DND-41 (cell line): ENCODE data around the gene KCTD18.

Experiments
- ATAC-seq: fragments of 200-7000 bp; cut with Tn5 transposase; 3 replicates; pipeline ENCODE4 v1.9.1; 2021; ENCODE audit warnings: low read depth; ENCODE audit not compliant: insufficient read depth
- DNase-seq: peaks from one replicate; pipeline ENCODE4 v3.0.0-alpha.2; 2020
- H2AFZ ChIP-seq: 2 replicates; pipeline ENCODE4 v1.6.0; 2012; ENCODE audit warnings: low read depth, low read length
- H3K27ac ChIP-seq: 2 replicates; pipeline ENCODE4 v1.5.1; 2012; ENCODE audit warnings: low read length, inconsistent platforms
- H3K27me3 ChIP-seq: fragments of 200-600 bp; sonication (generic); 2 replicates; pipeline ENCODE4 v1.6.0; 2012; ENCODE audit warnings: low read length, mild to moderate bottlenecking, inconsistent platforms; ENCODE audit not compliant: insufficient read depth, poor library complexity
- H3K36me3 ChIP-seq: 2 replicates; pipeline ENCODE4 v1.5.1; 2012; ENCODE audit warnings: low read length, inconsistent platforms; ENCODE audit not compliant: insufficient read depth
- H3K4me1 ChIP-seq: 2 replicates; pipeline ENCODE4 v1.5.1; 2012; ENCODE audit warnings: mild to moderate bottlenecking, low read length; ENCODE audit not compliant: insufficient read depth
- H3K4me2 ChIP-seq: 2 replicates; pipeline ENCODE4 v1.6.0; 2012; ENCODE audit warnings: mild to moderate bottlenecking, moderate library complexity, low read length, inconsistent platforms; ENCODE audit not compliant: insufficient read depth
- H3K4me3 ChIP-seq, 2 experiments: fragments of 200-600 bp in 1 of 2; shearing (Covaris generic) in 1 of 2; 2 replicates each; pipeline ENCODE4 v1.5.1; 2012 to 2016; ENCODE audit warnings: inconsistent platforms in 2 of 2, low read length in 2 of 2, mild to moderate bottlenecking in 2 of 2, low read depth in 1 of 2, moderate library complexity in 1 of 2
- H3K79me2 ChIP-seq: 2 replicates; pipeline ENCODE4 v1.6.0; 2012; ENCODE audit warnings: low read length, inconsistent platforms; ENCODE audit not compliant: insufficient read depth
- H3K9ac ChIP-seq: 2 replicates; pipeline ENCODE4 v1.6.0; 2012; ENCODE audit warnings: low read depth, mild to moderate bottlenecking, inconsistent platforms, low read length, moderate library complexity
- H3K9me3 ChIP-seq: 2 replicates; pipeline ENCODE4 v1.5.1; 2012; ENCODE audit warnings: low read length, moderate library complexity, mild to moderate bottlenecking, inconsistent platforms; ENCODE audit not compliant: insufficient read depth, severe bottlenecking
- H4K20me1 ChIP-seq: 2 replicates; pipeline ENCODE4 v1.6.0; 2012; ENCODE audit warnings: low read length; ENCODE audit not compliant: insufficient read depth
- EZH2 ChIP-seq: IDR thresholded peaks from 3 replicates; pipeline ENCODE4 v1.6.1; 2012; ENCODE audit warnings: borderline replicate concordance, low read depth, mild to moderate bottlenecking, moderate library complexity, low read length, inconsistent platforms; ENCODE audit not compliant: severe bottlenecking
- TF ChIP-seq, protein P1 (sequence below): IDR thresholded peaks from 2 replicates; pipeline ENCODE4 v1.5.1; 2012; ENCODE audit warnings: borderline replicate concordance, low read length, moderate library complexity, mild to moderate bottlenecking; ENCODE audit not compliant: poor library complexity, severe bottlenecking; ENCODE audit errors: extremely low read depth

Gene KCTD18

DNA sequence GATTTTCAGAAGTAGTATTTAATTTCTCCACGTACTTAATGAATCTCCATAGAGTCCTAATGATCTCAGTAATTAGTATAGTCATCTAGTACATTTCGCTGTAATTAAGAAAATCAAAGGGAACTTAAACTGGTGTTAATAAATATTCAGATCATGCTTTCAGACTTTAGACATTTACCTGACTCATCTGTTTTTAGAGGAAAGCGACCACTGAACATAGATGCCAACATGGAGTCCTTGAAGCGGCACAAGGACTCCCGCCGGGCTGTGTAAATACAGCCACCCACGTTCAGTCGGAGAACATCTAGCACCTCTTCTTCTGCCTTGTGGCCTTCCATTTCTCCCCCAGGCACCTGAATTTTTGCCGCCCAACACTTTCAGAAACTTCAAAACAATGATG, 3.2 kb downstream of the KCTD18 start:
- Histone ChIP-seq H3K27ac (no peak overlapping the region), H3K79me2 (peaks cover 17% of the 10 kb centered on the region), H3K4me2 (no peak overlapping the region), H3K36me3 (peaks cover 27% of the 10 kb centered on the region), H4K20me1 (no peaks in the 10 kb centered on the region), H3K9ac (no peak overlapping the region), H3K27me3 (no peaks in the 10 kb centered on the region), H3K4me3 (no peak overlapping the region), H3K4me1 (peaks cover 20% of the 10 kb centered on the region), H3K9me3 (no peaks in the 10 kb centered on the region), H2AFZ (no peak overlapping the region)
- TF ChIP-seq, protein P1, sequence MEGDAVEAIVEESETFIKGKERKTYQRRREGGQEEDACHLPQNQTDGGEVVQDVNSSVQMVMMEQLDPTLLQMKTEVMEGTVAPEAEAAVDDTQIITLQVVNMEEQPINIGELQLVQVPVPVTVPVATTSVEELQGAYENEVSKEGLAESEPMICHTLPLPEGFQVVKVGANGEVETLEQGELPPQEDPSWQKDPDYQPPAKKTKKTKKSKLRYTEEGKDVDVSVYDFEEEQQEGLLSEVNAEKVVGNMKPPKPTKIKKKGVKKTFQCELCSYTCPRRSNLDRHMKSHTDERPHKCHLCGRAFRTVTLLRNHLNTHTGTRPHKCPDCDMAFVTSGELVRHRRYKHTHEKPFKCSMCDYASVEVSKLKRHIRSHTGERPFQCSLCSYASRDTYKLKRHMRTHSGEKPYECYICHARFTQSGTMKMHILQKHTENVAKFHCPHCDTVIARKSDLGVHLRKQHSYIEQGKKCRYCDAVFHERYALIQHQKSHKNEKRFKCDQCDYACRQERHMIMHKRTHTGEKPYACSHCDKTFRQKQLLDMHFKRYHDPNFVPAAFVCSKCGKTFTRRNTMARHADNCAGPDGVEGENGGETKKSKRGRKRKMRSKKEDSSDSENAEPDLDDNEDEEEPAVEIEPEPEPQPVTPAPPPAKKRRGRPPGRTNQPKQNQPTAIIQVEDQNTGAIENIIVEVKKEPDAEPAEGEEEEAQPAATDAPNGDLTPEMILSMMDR, result no peak
- TF ChIP-seq EZH2, result no peak
- no peak for ATAC-seq
- DNase-seq, result no peak

DNA sequence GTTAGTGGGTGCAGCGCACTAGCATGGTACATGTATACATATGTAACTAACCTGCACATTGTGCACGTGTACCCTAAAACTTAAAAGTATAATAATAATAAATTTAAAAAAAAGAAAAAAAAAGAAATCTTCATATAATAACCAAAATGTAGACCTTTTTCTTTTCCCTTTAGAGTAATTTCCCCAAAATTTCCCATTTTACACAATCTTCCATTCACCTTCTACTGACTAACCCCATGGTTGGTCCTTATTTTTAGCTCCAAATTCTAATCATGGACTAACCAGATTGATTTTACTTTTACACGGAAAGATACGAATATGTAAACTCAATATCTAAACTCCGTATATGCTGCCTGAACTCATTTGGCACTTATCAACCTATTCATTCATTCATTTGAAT, 7.7 kb downstream of the KCTD18 start:
- no peaks in the 10 kb centered on the region for H4K20me1 ChIP-seq
- no peak overlapping the region for H3K4me2 ChIP-seq
- H3K4me1 ChIP-seq, result no peaks in the 10 kb centered on the region
- H3K4me3 ChIP-seq, result no peak overlapping the region
- no peak overlapping the region for H3K27ac ChIP-seq
- ATAC-seq (no peak), DNase-seq (no peak)
- no peaks in the 10 kb centered on the region for H3K9me3 ChIP-seq
- H3K79me2 ChIP-seq, result peaks cover 4% of the 10 kb centered on the region; the same call in 1 of the 2 replicates
- TF ChIP-seq EZH2, result no peak
- TF ChIP-seq, protein P1, result no peak
- no peaks in the 10 kb centered on the region for H3K27me3 ChIP-seq
- H3K9ac ChIP-seq, result no peak overlapping the region
- H3K36me3 ChIP-seq, result peaks cover 35% of the 10 kb centered on the region
- no peak overlapping the region for H2AFZ ChIP-seq

DNA sequence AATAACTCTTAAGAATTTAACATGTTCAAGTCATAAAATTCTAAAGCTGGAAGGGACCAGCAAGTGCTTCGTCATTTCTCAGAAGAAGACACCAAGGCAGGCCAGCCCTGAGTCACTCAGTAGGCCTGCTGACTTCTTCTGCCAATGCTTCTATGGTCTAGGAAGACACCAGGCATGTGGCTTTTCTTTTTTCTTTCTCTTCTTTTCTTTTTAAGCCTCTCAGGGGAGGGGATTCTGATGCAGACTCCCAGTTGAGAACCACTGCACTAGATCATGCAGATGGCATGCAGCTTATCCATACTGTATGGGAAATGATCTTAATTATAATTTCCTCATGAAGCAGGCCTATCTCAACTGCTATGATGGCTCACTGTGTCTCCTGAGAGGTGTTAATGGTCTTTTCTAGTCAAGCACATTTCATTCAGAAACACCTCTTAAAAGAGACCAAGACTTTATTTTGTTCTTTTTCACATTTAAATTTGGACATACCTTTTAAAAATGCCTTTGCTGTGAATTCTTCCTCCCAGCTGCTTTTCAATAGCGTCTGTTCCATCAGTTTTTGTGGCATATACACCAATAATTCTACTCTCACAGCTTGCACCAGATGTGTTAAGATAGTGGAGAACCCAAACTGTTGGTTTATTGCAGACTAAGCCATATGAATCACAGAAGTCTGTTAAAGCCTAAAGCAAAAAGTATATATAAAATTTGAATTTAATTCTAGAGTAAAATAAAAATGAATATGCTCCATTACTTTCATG, 11.3 kb downstream of the KCTD18 start:
- Histone ChIP-seq H3K4me2 (no peak overlapping the region), H4K20me1 (no peaks in the 10 kb centered on the region), H3K4me3 (no peak overlapping the region), H2AFZ (no peak overlapping the region), H3K36me3 (peaks cover 50% of the 10 kb centered on the region), H3K27ac (no peak overlapping the region), H3K79me2 (no peaks in the 10 kb centered on the region), H3K9ac (no peak overlapping the region), H3K4me1 (no peaks in the 10 kb centered on the region), H3K27me3 (no peaks in the 10 kb centered on the region), H3K9me3 (no peaks in the 10 kb centered on the region)
- TF ChIP-seq, protein P1, result no peak
- TF ChIP-seq EZH2, result no peak
- ATAC-seq (no peak), DNase-seq (no peak)

DNA sequence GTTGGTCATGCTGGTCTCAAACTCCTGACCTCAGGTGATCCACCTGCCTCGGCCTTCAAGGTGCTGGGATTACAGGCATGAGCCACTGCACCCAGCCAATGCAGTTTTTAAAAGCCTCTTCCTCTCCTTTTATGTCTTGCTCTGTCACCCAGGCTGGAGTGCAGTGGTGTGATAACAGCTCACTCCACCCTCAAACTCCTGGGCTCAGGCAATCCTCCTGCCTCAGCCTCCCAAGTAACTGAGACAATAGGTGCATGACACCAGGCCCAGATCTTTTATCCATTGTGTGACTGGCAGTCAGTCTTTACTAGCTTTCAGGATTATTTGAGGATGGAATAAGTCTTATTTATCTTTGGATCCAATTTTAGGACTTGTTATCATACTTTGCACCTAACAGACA, 13.2 kb downstream of the KCTD18 start:
- no peaks in the 10 kb centered on the region for H3K27me3 ChIP-seq
- no peak overlapping the region for H3K4me2 ChIP-seq
- H3K9me3 ChIP-seq, result no peaks in the 10 kb centered on the region
- H3K9ac ChIP-seq, result no peak overlapping the region
- no peak for DNase-seq
- no peaks in the 10 kb centered on the region for H3K4me1 ChIP-seq
- no peak overlapping the region for H3K27ac ChIP-seq
- H3K79me2 ChIP-seq, result no peaks in the 10 kb centered on the region
- H4K20me1 ChIP-seq, result no peaks in the 10 kb centered on the region
- TF ChIP-seq, protein P1, result no peak
- no peak for TF ChIP-seq EZH2
- H3K36me3 ChIP-seq, result peaks cover 53% of the 10 kb centered on the region
- no peak overlapping the region for H2AFZ ChIP-seq
- H3K4me3 ChIP-seq, result no peak overlapping the region
- no peak for ATAC-seq
